ENCODE results near the gene ACSM2B.
"Not testable (repeated sequence)": the region's sequence is repeated elsewhere in the genome, so short reads cannot be mapped to it uniquely, and the experiment has no call there.

ACSM2B gene

DNA sequence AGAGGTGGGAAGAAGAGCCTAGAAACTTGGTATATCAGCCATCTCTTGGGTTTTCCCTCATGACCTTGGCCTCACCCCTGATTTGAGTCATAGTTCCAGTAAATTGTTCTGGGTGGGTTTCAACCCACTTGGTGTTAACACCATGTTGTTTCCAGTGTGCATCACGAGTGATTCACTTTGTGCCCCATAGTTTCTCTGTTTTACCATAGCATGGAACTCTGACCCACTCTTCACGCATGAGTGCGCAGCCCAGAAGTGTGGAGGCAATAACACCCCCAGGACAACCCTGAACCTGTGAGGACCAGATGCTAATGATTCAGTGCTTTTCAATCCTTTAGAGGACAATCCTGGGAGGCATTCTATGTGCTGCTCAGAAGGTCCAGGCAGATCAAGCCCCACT is 21.5 kb downstream of the ACSM2B start:
- H3K27me3 ChIP-seq (ENCODE audit: control insufficient read depth, insufficient read depth, low read length); H3K4me2 ChIP-seq (ENCODE audit: low read length); H3K4me1 ChIP-seq (ENCODE audit: control insufficient read depth, insufficient read depth, low read length); H3K9ac ChIP-seq (ENCODE audit: low read depth, low read length); H3K4me3 ChIP-seq (ENCODE audit: low read length); H3K9me3 ChIP-seq (replicated peaks; ENCODE audit: low read length); H3K36me3 ChIP-seq (ENCODE audit: insufficient read depth, low read length): not testable (repeated sequence)

DNA sequence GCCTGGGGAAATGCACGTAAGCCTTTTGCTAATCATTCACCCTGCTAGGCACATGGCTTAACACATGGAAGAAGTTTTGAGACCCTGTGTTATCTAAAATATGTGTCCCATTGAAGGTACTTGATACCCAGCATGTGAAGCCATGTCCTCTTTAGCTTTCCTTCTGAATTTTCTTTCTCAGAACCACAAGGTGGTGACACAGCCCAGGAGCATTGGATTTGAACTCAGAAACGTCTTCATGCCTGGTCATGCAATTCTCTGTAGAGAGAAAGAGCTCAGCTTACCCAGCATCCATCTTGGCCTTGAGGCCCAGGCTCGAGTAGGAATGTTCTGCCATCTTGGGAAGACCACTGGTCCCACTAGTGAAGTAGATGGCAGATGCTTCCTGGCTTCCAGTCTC is 22.7 kb downstream of the ACSM2B start:
- not testable (repeated sequence) for H3K4me1 ChIP-seq (ENCODE audit: control insufficient read depth, insufficient read depth, low read length); H3K9ac ChIP-seq (ENCODE audit: low read depth, low read length); H3K4me3 ChIP-seq (ENCODE audit: low read length); H3K27me3 ChIP-seq (ENCODE audit: control insufficient read depth, insufficient read depth, low read length); H3K9me3 ChIP-seq (replicated peaks; ENCODE audit: low read length); H3K36me3 ChIP-seq (ENCODE audit: insufficient read depth, low read length); H3K4me2 ChIP-seq (ENCODE audit: low read length)

DNA sequence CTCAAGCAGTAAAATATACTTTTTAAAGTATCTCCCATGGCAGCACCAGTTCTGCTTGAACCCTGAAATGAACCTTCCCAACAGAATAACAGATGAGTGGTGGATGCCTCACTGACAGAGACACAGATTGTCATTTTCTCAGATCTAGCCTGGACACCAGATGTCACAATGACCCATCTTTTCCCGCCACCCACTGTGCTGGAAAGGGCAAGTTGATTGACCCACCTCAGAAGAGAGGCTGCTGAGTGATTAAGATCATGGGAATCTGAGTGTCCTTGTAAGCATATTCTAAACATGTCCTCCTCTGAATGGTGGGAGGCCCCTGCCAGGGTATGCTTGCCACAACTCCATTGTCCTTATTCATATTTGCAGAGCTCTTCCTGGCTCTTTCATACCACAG is 29.2 kb downstream of the ACSM2B start:
- H3K9ac ChIP-seq (ENCODE audit: low read depth, low read length); H3K4me3 ChIP-seq (ENCODE audit: low read length); H3K36me3 ChIP-seq (ENCODE audit: insufficient read depth, low read length); H3K9me3 ChIP-seq (replicated peaks; ENCODE audit: low read length); H3K4me1 ChIP-seq (ENCODE audit: control insufficient read depth, insufficient read depth, low read length); H3K27me3 ChIP-seq (ENCODE audit: control insufficient read depth, insufficient read depth, low read length); H3K4me2 ChIP-seq (ENCODE audit: low read length): not testable (repeated sequence)

DNA sequence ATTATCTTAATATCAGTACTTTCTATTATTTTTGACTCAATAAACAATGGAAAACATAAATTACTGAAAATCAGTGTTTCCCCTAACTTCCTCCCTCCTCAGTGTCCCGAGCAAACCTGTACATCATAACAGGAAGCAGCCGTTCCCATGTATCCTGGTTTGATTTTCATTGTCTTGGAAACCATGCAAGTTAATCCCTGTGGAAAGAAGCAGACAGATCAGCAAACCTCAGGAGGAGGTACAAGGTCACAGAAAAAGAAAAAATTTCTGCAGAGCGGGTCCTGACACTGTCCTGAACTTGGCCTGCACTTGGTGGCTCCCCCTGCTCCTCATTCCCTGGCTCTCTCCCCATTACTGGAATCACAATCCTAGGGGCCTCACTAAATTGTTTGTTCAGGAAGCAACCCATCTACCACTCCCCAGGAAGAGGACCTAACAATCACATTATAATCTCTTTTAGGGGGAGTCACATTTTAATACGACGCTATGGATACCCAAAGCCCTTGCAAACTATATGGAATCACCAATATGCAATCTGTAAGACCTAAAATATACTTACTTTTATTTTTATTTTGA is 29.8 kb downstream of the ACSM2B start:
- H3K4me1 ChIP-seq (ENCODE audit: control insufficient read depth, insufficient read depth, low read length); H3K9me3 ChIP-seq (replicated peaks; ENCODE audit: low read length); H3K4me2 ChIP-seq (ENCODE audit: low read length); H3K4me3 ChIP-seq (ENCODE audit: low read length); H3K27me3 ChIP-seq (ENCODE audit: control insufficient read depth, insufficient read depth, low read length); H3K36me3 ChIP-seq (ENCODE audit: insufficient read depth, low read length); H3K9ac ChIP-seq (ENCODE audit: low read depth, low read length): not testable (repeated sequence)

GRCh38 chr16:20540603-20541316 is 35.4 kb downstream of the ACSM2B start:
- H3K27me3 ChIP-seq (ENCODE audit: control insufficient read depth, insufficient read depth, low read length); H3K36me3 ChIP-seq (ENCODE audit: insufficient read depth, low read length); H3K9ac ChIP-seq (ENCODE audit: low read depth, low read length); H3K4me1 ChIP-seq (ENCODE audit: control insufficient read depth, insufficient read depth, low read length); H3K4me3 ChIP-seq (ENCODE audit: low read length); H3K4me2 ChIP-seq (ENCODE audit: low read length); H3K9me3 ChIP-seq (replicated peaks; ENCODE audit: low read length): not testable (repeated sequence)

- no peak overlapping the region for H3K9ac ChIP-seq (ENCODE audit: low read depth, low read length)
- H3K9me3 ChIP-seq (replicated peaks; ENCODE audit: low read length), result no peaks in the 10 kb centered on the region
- H3K36me3 ChIP-seq (ENCODE audit: insufficient read depth, low read length), result no peaks in the 10 kb centered on the region
- H3K27me3 ChIP-seq (ENCODE audit: control insufficient read depth, insufficient read depth, low read length), result no peaks in the 10 kb centered on the region
- H3K4me1 ChIP-seq (ENCODE audit: control insufficient read depth, insufficient read depth, low read length), result no peaks in the 10 kb centered on the region
- H3K4me2 ChIP-seq (ENCODE audit: low read length), result no peak overlapping the region
- no peak overlapping the region for H3K4me3 ChIP-seq (ENCODE audit: low read length)
Observed at GRCh38 chr16:20538687-20539086, 37.5 kb downstream of the ACSM2B start.

- H3K36me3 ChIP-seq (ENCODE audit: insufficient read depth, low read length), result no peaks in the 10 kb centered on the region
- H3K4me1 ChIP-seq (ENCODE audit: control insufficient read depth, insufficient read depth, low read length), result no peaks in the 10 kb centered on the region
- H3K27me3 ChIP-seq (ENCODE audit: control insufficient read depth, insufficient read depth, low read length), result no peaks in the 10 kb centered on the region
- no peak overlapping the region for H3K9ac ChIP-seq (ENCODE audit: low read depth, low read length)
- no peaks in the 10 kb centered on the region for H3K9me3 ChIP-seq (replicated peaks; ENCODE audit: low read length)
- no peak overlapping the region for H3K4me2 ChIP-seq (ENCODE audit: low read length)
- no peak overlapping the region for H3K4me3 ChIP-seq (ENCODE audit: low read length)
Observed at GRCh38 chr16:20538181-20538580, 38.0 kb downstream of the ACSM2B start.

- H3K9me3 ChIP-seq (replicated peaks; ENCODE audit: low read length); H3K4me2 ChIP-seq (ENCODE audit: low read length); H3K27me3 ChIP-seq (ENCODE audit: control insufficient read depth, insufficient read depth, low read length); H3K4me3 ChIP-seq (ENCODE audit: low read length); H3K4me1 ChIP-seq (ENCODE audit: control insufficient read depth, insufficient read depth, low read length); H3K9ac ChIP-seq (ENCODE audit: low read depth, low read length); H3K36me3 ChIP-seq (ENCODE audit: insufficient read depth, low read length): not testable (repeated sequence)
Observed at GRCh38 chr16:20536669-20537068, 39.5 kb downstream of the ACSM2B start.

GRCh38 chr16:20532284-20532792 is 43.8 kb downstream of the ACSM2B start:
- not testable (repeated sequence) for H3K4me1 ChIP-seq (ENCODE audit: control insufficient read depth, insufficient read depth, low read length); H3K9me3 ChIP-seq (replicated peaks; ENCODE audit: low read length); H3K9ac ChIP-seq (ENCODE audit: low read depth, low read length); H3K36me3 ChIP-seq (ENCODE audit: insufficient read depth, low read length); H3K4me2 ChIP-seq (ENCODE audit: low read length); H3K27me3 ChIP-seq (ENCODE audit: control insufficient read depth, insufficient read depth, low read length); H3K4me3 ChIP-seq (ENCODE audit: low read length)

DNA sequence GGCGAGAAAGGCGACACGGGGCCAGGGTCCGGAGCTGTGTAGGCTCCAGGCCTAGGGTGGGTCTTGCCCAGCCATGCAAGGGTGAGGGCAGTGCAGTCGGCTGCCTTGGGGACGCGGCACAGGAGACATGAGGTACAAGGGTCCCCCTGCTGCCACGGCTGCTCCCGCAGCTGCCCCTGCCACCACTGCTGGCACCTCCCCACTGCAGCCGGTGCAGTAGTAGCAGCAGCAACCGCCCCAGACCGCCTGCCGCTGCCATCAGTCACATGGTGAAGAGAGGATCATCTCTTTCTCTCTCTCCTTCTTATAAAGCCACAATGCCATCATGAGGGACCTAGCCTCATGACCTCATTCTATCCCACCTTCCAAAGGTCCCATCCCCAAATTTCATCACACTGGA is 44.4 kb downstream of the ACSM2B start:
- not testable (repeated sequence) for H3K9ac ChIP-seq (ENCODE audit: low read depth, low read length); H3K4me1 ChIP-seq (ENCODE audit: control insufficient read depth, insufficient read depth, low read length); H3K36me3 ChIP-seq (ENCODE audit: insufficient read depth, low read length); H3K4me2 ChIP-seq (ENCODE audit: low read length); H3K4me3 ChIP-seq (ENCODE audit: low read length); H3K9me3 ChIP-seq (replicated peaks; ENCODE audit: low read length); H3K27me3 ChIP-seq (ENCODE audit: control insufficient read depth, insufficient read depth, low read length)

DNA sequence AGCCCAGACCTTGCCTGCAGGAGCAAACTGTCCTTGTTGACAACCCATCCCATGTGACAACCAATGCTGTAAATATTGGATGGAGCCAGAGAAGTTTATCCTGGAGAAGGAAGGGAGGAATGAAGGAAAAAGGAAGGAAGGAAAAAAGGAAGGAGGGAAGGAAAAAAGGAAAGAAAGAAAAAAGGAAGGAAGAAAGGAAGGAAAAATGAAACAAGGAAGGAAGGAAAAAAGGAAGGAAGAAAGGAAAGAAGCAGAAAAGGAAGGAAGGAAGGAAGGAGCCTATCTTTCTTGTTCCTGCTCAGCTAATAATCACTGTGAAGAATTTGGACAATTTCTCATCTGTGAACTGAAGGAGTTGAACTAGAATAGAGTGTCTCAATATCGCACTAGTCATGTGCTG is 56.1 kb downstream of the ACSM2B start:
- H3K9me3 ChIP-seq (replicated peaks; ENCODE audit: low read length), result no peaks in the 10 kb centered on the region
- H3K36me3 ChIP-seq (ENCODE audit: insufficient read depth, low read length), result no peaks in the 10 kb centered on the region
- no peak overlapping the region for H3K4me3 ChIP-seq (ENCODE audit: low read length)
- H3K4me2 ChIP-seq (ENCODE audit: low read length), result no peak overlapping the region
- no peaks in the 10 kb centered on the region for H3K4me1 ChIP-seq (ENCODE audit: control insufficient read depth, insufficient read depth, low read length)
- H3K9ac ChIP-seq (ENCODE audit: low read depth, low read length), result no peak overlapping the region
- H3K27me3 ChIP-seq (ENCODE audit: control insufficient read depth, insufficient read depth, low read length), result no peaks in the 10 kb centered on the region

- no peak overlapping the region for H3K9ac ChIP-seq (ENCODE audit: low read depth, low read length)
- no peak overlapping the region for H3K4me3 ChIP-seq (ENCODE audit: low read length)
- H3K27me3 ChIP-seq (ENCODE audit: control insufficient read depth, insufficient read depth, low read length), result no peaks in the 10 kb centered on the region
- H3K9me3 ChIP-seq (replicated peaks; ENCODE audit: low read length), result no peaks in the 10 kb centered on the region
- H3K36me3 ChIP-seq (ENCODE audit: insufficient read depth, low read length), result no peaks in the 10 kb centered on the region
- H3K4me1 ChIP-seq (ENCODE audit: control insufficient read depth, insufficient read depth, low read length), result no peaks in the 10 kb centered on the region
- H3K4me2 ChIP-seq (ENCODE audit: low read length), result no peak overlapping the region
Observed at GRCh38 chr16:20519231-20519630, 56.9 kb downstream of the ACSM2B start.
